ENCODE results near the gene ABHD11.
"Not testable (repeated sequence)": the region's sequence is repeated elsewhere in the genome, so short reads cannot be mapped to it uniquely, and the experiment has no call there.

ABHD11 gene

GRCh38 chr7:73718905-73719805 lies 19.4 kb downstream of the ABHD11 start, which contains the start of gene STX1A:
STX1A (minus strand) TSS chr7:73719669; CDS start chr7:73719631, 38 bp downstream.
- DNase-seq = peak; percentile 78 to 94 (median 90)

DNA sequence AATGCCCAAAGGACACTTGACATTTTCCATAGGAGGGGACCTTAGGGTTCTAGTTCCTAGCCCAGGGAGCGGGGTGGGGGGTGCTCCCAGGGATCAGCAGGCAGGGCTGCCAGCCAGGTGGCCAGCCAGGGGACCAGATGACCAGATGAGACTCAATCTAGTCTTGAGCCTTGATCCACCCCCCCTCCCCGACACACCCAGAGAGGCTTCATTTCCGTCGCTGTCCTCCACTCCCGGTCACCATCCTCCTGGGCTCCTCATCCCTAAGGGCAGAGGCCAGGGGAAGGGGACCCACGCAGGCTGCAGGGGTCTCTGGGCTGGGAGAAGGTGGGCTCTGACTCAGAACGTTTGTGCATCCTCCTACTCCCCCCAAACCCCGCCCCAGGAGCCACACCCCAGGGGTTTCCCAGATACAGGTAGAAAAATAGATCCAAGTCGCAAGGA lies 20.1 kb downstream of the ABHD11 start:
- DNase-seq = no peak

- peak; percentile 88 to 92 (median 89) for DNase-seq
These were observed 20.6 kb downstream of the ABHD11 start for GRCh38 chr7:73717991-73718405.

DNA sequence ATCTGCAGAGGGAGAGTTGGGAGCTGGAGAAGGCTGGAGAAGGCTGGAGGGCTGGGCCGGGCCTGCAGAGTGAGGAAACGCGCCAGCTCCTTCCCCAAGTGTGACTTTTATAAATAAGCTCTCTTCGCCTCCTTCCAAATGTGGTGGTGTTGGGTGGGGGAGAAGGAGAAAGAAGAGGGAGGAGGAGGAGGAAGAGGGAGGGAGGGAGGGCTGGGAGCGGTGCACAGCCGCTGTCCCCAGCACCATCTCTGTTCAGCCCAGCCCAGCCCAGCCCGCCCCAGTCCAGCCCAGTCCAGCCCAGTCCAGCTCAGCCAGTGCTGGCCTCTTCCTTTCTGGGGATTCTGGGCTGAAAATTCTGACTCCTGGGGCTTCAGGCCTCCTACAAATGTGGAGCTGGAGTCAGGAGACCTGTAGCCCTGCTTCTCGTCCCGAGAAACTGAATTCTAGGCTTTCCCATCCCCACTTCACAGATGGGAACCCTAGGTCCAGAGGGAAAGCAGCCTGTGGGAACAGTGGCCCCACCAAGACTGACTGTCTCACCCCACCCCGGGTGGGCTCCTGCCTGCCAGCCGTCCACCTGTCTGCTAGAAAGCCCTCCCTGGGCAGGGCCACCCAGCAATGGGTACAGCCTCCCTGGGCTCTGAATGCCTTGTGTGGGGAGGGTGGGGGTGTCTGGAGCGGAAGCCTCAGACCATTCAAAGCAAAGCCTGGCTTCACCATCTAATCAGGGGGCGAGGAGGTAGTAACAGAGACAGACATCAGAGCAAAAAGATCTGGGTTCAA lies 21.4 kb downstream of the ABHD11 start:
- DNase-seq = peak in 1 of 3 donors; percentile 12

- DNase-seq = no peak
These were observed 22.2 kb downstream of the ABHD11 start for GRCh38 chr7:73716318-73716890.

DNA sequence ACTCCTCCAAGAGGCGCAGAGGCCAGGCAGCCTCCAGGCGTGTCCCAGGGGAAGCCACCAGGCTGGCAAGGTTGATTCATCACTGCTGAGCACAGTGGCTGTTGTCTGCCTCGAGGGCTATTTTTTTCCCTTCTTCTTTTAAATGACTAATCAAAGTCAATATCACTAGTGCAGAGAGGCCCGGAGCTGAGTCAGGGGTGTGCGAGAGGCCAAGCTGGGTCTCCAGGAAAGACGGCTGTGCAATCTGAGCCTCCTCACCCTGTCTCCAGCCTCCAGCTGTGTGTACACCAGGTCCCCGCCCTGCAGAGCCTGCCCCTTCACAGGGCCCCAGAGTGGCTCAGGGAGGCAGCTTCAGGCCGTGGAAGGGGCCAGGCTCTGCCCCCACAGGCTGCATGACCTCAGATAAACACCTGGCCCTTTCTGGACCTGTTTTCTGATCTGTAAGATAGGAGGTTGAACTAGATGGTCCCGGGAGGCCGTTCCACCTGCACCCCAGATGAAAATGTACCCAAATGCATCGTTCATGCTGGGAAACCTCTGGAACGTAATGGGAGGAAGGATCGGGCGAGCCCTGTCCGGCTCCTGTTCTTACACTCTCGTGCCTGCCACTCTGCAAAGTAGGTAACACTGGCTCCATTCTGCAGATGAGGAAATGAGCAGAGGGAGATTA lies 22.8 kb downstream of the ABHD11 start:
- DNase-seq = peak; percentile 83 to 92 (median 87)

GRCh38 chr7:73713319-73713718 lies 25.3 kb downstream of the ABHD11 start:
- not testable (repeated sequence) for DNase-seq

- no peak for DNase-seq
These were observed 25.8 kb downstream of the ABHD11 start for GRCh38 chr7:73712773-73713172.

DNA sequence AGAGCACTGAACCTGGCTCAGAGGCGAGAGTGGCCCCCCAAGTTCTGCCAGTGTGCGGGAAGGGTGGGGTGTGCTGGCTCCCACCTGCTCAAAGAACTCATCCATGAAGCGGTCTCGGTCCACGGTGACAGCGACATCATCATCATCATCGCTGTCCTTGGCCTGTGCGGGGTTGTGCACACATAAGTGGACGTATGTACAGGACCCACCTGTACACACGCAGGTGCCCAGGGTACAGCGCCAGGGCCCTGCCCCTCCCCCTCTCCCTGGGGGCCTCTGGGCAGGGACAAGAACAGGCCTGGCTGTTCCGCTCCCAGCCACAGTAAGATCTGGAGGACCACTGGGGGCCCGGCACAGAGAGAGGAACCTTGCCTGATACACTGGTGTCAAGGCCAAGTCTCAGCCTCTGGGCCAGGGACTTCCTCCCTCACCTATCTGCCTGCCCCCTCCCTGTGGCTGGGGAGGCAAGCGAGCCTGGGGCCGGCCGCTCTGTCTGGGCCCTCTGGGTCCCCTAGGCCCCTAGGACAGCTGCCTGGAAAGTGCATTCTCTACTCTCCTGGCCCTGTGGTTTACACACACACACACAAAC lies 29.5 kb downstream of the ABHD11 start:
- no peak for DNase-seq

- DNase-seq = peak in 1 of 3 donors; percentile 52
These were observed 31.5 kb downstream of the ABHD11 start for GRCh38 chr7:73707045-73707631.

DNA sequence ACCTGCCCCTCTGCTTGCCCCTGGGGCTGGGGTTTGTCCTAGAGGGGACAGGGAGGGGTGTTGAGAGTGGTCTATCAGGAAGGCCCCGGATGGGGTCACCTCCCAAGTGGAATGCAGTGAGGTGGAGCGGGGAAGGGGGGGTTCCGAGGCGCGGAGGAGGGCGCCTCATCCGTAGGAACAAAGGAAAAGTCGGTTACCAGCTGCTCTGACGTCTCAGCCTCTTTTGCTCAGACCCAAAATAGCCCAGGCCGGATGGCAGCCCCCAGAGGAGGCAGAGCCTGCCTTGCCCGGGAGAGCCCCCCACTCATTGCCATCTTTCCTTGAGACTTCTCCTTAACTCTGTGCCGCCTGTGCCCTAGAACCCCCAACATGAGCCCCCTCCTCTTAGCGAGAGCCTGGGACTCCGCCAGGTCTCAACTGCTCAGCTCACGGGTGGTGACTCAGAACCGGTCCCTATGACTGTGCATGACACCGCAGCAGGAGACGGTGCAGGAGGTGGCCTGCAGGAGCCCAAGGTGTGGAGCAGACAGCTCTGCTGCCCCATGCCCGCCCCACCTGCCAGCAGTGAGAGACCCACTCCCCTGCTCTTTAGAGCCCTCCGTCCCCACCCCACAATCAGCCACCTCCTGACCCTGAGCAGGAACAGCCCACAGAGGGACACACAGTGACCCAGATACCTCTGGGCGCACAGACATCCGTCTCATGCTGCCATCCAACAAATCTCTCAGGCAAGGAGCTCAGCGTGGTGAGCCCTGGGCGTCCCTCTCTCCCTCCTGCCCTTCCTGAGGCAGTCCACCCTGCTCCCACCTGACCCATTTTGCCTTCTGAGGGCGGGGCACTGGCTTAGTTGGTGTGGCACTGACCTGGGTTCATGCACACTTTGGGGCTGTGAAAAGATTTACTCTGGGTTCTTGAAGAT lies 32.2 kb downstream of the ABHD11 start:
- DNase-seq = no peak

- DNase-seq = no peak
These were observed 33.1 kb downstream of the ABHD11 start for GRCh38 chr7:73705551-73705920.

- no peak for DNase-seq
These were observed 33.7 kb downstream of the ABHD11 start for GRCh38 chr7:73704640-73705550.

GRCh38 chr7:73703757-73704639 lies 34.6 kb downstream of the ABHD11 start:
- peak; percentile 51 to 78 (median 59) for DNase-seq

- DNase-seq = no peak
These were observed 35.4 kb downstream of the ABHD11 start for GRCh38 chr7:73703225-73703624.

GRCh38 chr7:73702665-73703064 lies 35.9 kb downstream of the ABHD11 start:
- DNase-seq = no peak

GRCh38 chr7:73702226-73702625 lies 36.4 kb downstream of the ABHD11 start:
- no peak for DNase-seq

GRCh38 chr7:73701357-73701995 lies 37.1 kb downstream of the ABHD11 start:
- DNase-seq = peak; percentile 62 to 75 (median 67)
